ENCODE results near the gene CCDC141. TPM values are rescaled to one million over a fixed set of nuclear protein-coding genes. Genes with fewer than 3 reads are reported as not detected.

The CCDC141 gene
- total RNA-seq, 1 experiment from 2014 or later = 0.30 TPM

- Histone ChIP-seq H3K27ac (ENCODE audit: low read depth, low read length) (no peak overlapping the region), H4K20me1 (ENCODE audit: insufficient read depth) (no peaks in the 10 kb centered on the region), H3K9me2 (ENCODE audit: insufficient read depth) (no peaks in the 10 kb centered on the region), H3K4me1 (ENCODE audit: control insufficient read depth in 1 of 2, insufficient read depth in 2 of 2, low read length in 2 of 2) (no peaks in the 10 kb centered on the region), H3K9me3 (ENCODE audit: control insufficient read depth in 1 of 2, insufficient read depth in 1 of 2, low read depth in 1 of 2, low read length in 2 of 2) (no peaks in the 10 kb centered on the region), H3K36me3 (ENCODE audit: control insufficient read depth in 1 of 2, insufficient read depth in 2 of 2, low read length in 2 of 2) (no peaks in the 10 kb centered on the region), H3K9ac (ENCODE audit: low read length) (no peak overlapping the region), H3K4me3 (replicated peaks in 1 of 2; ENCODE audit: low read depth in 1 of 2, low read length in 2 of 2) (no peak overlapping the region), H3K79me2 (ENCODE audit: insufficient read depth, low read length) (no peaks in the 10 kb centered on the region), H3K27me3 (ENCODE audit: insufficient read depth, low read length) (no peaks in the 10 kb centered on the region), H3K4me2 (ENCODE audit: low read length) (no peak overlapping the region), H2AFZ (ENCODE audit: low read depth, low read length, poor library complexity, severe bottlenecking) (no peak overlapping the region)
- POLR2A ChIA-PET = no interaction called here
- no peak for DNase-seq (ENCODE audit: low read depth, low spot score)
- no peak for TF ChIP-seq ZNF274 (IDR thresholded peaks at IDR 0.05; ENCODE audit: low read depth, low read length)
- TF ChIP-seq POLR2A (IDR thresholded peaks at IDR 0.05; ENCODE audit: borderline replicate concordance, extremely low read depth, insufficient read depth, insufficient read length) = no peak
- no peak for TF ChIP-seq EZH2phosphoT487 (IDR thresholded peaks at IDR 0.05; ENCODE audit: borderline replicate concordance)
- no peak for TF ChIP-seq ATF3 (IDR thresholded peaks at IDR 0.05)
- no TSS peak for BruUV-seq (replicated peaks)
- ATAC-seq = no peak
- intact Hi-C loops (cut with micrococcal nuclease) = no loop called here
- CTCF ChIA-PET = no interaction called here
- RAD21 ChIA-PET (ENCODE audit: low non-redundant PET in 1 of 2, low total read pairs in 2 of 2, uncharacterized antibody in 2 of 2, unreplicated experiment in 2 of 2) = no interaction called here
These were observed 100.4 kb downstream of the CCDC141 start for GRCh38 chr2:178949584-178949983.

- no peaks in the 10 kb centered on the region for H3K9me2 ChIP-seq (ENCODE audit: insufficient read depth)
- H3K9ac ChIP-seq (ENCODE audit: low read length) = no peak overlapping the region
- H3K4me1 ChIP-seq (ENCODE audit: control insufficient read depth in 1 of 2, insufficient read depth in 2 of 2, low read length in 2 of 2) = no peaks in the 10 kb centered on the region
- ATAC-seq = no peak
- no peak overlapping the region for H3K4me2 ChIP-seq (ENCODE audit: low read length)
- POLR2A ChIA-PET = no interaction called here
- no peaks in the 10 kb centered on the region for H3K9me3 ChIP-seq (ENCODE audit: control insufficient read depth in 1 of 2, insufficient read depth in 1 of 2, low read depth in 1 of 2, low read length in 2 of 2)
- H4K20me1 ChIP-seq (ENCODE audit: insufficient read depth) = no peaks in the 10 kb centered on the region
- H2AFZ ChIP-seq (ENCODE audit: low read depth, low read length, poor library complexity, severe bottlenecking) = no peak overlapping the region
- TF ChIP-seq YY1 (IDR thresholded peaks at IDR 0.05; ENCODE audit: extremely low read depth, insufficient replicate concordance, low read depth, low read length) (no peak), JUND (IDR thresholded peaks at IDR 0.05) (no peak), TCF7L2 (IDR thresholded peaks at IDR 0.05; ENCODE audit: borderline replicate concordance, extremely low read depth, insufficient read depth, insufficient read length) (no peak), FOSL1 (IDR thresholded peaks at IDR 0.05; ENCODE audit: low read depth) (no peak), SRF (IDR thresholded peaks at IDR 0.05; ENCODE audit: low read depth) (no peak)
- no peaks in the 10 kb centered on the region for H3K79me2 ChIP-seq (ENCODE audit: insufficient read depth, low read length)
- DNase-seq (ENCODE audit: low read depth, low spot score) = no peak
- no peaks in the 10 kb centered on the region for H3K36me3 ChIP-seq (ENCODE audit: control insufficient read depth in 1 of 2, insufficient read depth in 2 of 2, low read length in 2 of 2)
- H3K4me3 ChIP-seq (replicated peaks in 1 of 2; ENCODE audit: low read depth in 1 of 2, low read length in 2 of 2) = no peak overlapping the region
- BruUV-seq (replicated peaks) = no TSS peak
- RAD21 ChIA-PET (ENCODE audit: low non-redundant PET in 1 of 2, low total read pairs in 2 of 2, uncharacterized antibody in 2 of 2, unreplicated experiment in 2 of 2) = no interaction called here
- no peak overlapping the region for H3K27ac ChIP-seq (ENCODE audit: low read depth, low read length)
- intact Hi-C loops (cut with micrococcal nuclease) = no loop called here
- CTCF ChIA-PET = no interaction called here
- H3K27me3 ChIP-seq (ENCODE audit: insufficient read depth, low read length) = no peaks in the 10 kb centered on the region
These were observed 100.8 kb downstream of the CCDC141 start for GRCh38 chr2:178949151-178949550.

All from HCT116 (cell line).